Measurements from ENCODE around the gene ARHGEF19. TPM values are rescaled to one million over a fixed set of nuclear protein-coding genes. Genes with fewer than 3 reads are reported as not detected.

The ARHGEF19 gene
- total and polyA plus RNA-seq, 2 of the 13 experiments (the other 11 are each of a cell fraction or from before 2014, with no cell fraction given), result 1.7 to 1.8 TPM

DNA sequence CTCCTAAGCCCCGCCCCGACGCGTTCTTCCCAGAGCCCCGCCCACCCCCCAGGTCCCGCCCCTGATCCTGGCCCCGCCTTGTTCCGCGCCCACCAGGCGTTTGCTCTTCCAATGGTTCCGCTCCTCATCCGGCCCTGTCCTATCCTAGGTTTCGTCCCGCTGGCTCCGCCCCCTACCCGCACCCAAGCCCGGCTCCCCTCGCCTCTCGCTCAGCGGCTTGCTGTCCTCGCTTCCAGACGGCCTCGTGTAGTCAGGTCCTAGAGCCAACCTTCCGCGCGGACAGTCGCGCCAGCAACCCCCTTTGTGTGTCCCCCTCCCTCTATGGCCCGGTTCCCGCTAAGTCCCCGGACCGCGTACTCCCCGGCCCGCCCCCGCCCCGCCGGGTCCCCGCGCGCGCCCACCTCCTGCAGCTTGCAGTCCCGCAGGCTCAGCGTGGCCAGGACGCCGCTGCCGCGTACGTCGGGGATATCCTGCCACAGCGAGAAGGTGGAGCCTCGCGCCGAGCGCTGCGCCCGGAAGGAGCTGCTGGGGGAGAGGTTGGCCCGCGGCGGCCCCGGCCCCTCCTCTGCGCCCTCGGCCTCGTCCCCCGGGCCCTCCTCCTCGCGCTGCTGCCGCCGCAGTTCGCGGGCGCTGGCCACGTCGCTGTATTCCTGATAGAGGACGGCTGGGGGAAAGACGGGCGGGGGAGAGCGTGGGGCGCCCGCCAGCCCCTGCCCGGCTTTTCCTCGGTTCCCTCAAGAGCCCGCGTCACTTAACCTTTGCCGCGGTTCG is 5.7 kb downstream of the ARHGEF19 start (continued):
- no peak for TF ChIP-seq EP300 (IDR thresholded peaks at IDR 0.05; ENCODE audit: low read depth in 2 of 2, low read length in 2 of 2)
- TF ChIP-seq EP300 (CRISPR knock-in tag; IDR thresholded peaks at IDR 0.05; ENCODE audit: borderline replicate concordance), result no peak
- TF ChIP-seq SMYD3 (CRISPR knock-in tag; IDR thresholded peaks at IDR 0.05), result no peak
- TF ChIP-seq FLYWCH1 (CRISPR knock-in tag; IDR thresholded peaks at IDR 0.05), result no peak
- 0 out of 2 replicates have a peak, but pooled peaks have one; percentile 25 for TF ChIP-seq IRF9 (CRISPR knock-in tag; IDR thresholded peaks at IDR 0.05; ENCODE audit: borderline replicate concordance)
- TF ChIP-seq, protein P1, sequence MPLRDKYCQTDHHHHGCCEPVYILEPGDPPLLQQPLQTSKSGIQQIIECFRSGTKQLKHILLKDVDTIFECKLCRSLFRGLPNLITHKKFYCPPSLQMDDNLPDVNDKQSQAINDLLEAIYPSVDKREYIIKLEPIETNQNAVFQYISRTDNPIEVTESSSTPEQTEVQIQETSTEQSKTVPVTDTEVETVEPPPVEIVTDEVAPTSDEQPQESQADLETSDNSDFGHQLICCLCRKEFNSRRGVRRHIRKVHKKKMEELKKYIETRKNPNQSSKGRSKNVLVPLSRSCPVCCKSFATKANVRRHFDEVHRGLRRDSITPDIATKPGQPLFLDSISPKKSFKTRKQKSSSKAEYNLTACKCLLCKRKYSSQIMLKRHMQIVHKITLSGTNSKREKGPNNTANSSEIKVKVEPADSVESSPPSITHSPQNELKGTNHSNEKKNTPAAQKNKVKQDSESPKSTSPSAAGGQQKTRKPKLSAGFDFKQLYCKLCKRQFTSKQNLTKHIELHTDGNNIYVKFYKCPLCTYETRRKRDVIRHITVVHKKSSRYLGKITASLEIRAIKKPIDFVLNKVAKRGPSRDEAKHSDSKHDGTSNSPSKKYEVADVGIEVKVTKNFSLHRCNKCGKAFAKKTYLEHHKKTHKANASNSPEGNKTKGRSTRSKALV (CRISPR knock-in tag; IDR thresholded peaks at IDR 0.05), result no peak
- 0 out of 2 replicates have a peak, but pooled peaks have one; percentile 64 for TF ChIP-seq SRY (CRISPR knock-in tag; IDR thresholded peaks at IDR 0.05)
- TF ChIP-seq SMAD9 (CRISPR knock-in tag; IDR thresholded peaks at IDR 0.05), result 0 out of 2 replicates have a peak, but pooled peaks have one; percentile 44
- TF ChIP-seq KDM2A (CRISPR knock-in tag; IDR thresholded peaks at IDR 0.05; ENCODE audit: borderline replicate concordance, low read depth), result no peak
- no peak for TF ChIP-seq GTF2F1 (IDR thresholded peaks at IDR 0.05; ENCODE audit: low read length)
- no peak for TF ChIP-seq ZUFSP (CRISPR knock-in tag; IDR thresholded peaks at IDR 0.05; ENCODE audit: borderline replicate concordance)
- TF ChIP-seq TGIF2 (CRISPR knock-in tag; IDR thresholded peaks at IDR 0.05), result no peak
- no peak for TF ChIP-seq ZNF629 (CRISPR knock-in tag; conservative IDR thresholded peaks at IDR 0.05)
- peak; percentile 76; the same call in 1 of the 2 replicates for TF ChIP-seq SAFB2 (CRISPR knock-in tag; IDR thresholded peaks at IDR 0.05; ENCODE audit: borderline replicate concordance, low read depth)
- peak; percentile 89 for TF ChIP-seq HNRNPLL (IDR thresholded peaks at IDR 0.05; ENCODE audit: low read depth, low read length, poor library complexity, severe bottlenecking)
- TF ChIP-seq ZNF552 (CRISPR knock-in tag; IDR thresholded peaks at IDR 0.05; ENCODE audit: borderline replicate concordance), result 0 out of 2 replicates have a peak, but pooled peaks have one; percentile 41
- no peak for TF ChIP-seq RAD51 (IDR thresholded peaks at IDR 0.05; ENCODE audit: borderline replicate concordance)
- TF ChIP-seq TBX3 (IDR thresholded peaks at IDR 0.05; ENCODE audit: borderline replicate concordance), result no peak
- TF ChIP-seq ZFP36 (IDR thresholded peaks at IDR 0.05; ENCODE audit: borderline replicate concordance, low read depth, low read length, partially characterized antibody), result no peak
- TF ChIP-seq, protein P2, sequence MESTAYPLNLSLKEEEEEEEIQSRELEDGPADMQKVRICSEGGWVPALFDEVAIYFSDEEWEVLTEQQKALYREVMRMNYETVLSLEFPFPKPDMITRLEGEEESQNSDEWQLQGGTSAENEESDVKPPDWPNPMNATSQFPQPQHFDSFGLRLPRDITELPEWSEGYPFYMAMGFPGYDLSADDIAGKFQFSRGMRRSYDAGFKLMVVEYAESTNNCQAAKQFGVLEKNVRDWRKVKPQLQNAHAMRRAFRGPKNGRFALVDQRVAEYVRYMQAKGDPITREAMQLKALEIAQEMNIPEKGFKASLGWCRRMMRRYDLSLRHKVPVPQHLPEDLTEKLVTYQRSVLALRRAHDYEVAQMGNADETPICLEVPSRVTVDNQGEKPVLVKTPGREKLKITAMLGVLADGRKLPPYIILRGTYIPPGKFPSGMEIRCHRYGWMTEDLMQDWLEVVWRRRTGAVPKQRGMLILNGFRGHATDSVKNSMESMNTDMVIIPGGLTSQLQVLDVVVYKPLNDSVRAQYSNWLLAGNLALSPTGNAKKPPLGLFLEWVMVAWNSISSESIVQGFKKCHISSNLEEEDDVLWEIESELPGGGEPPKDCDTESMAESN (CRISPR knock-in tag; conservative IDR thresholded peaks at IDR 0.05), result 0 out of 2 replicates have a peak, but pooled peaks have one; percentile 33
- no peak for TF ChIP-seq IKZF1 (IDR thresholded peaks at IDR 0.05)
- 0 out of 2 replicates have a peak, but pooled peaks have one; percentile 26 for TF ChIP-seq IRF2 (CRISPR knock-in tag; IDR thresholded peaks at IDR 0.05)
- no peak for TF ChIP-seq TEAD3 (CRISPR knock-in tag; optimal IDR thresholded peaks at IDR 0.05; ENCODE audit: borderline replicate concordance)

All from HepG2 (cell line).